ENCODE measurements around the gene LSM4.

LSM4 gene

GRCh38 chr19:18291590-18292461 lies 31.1 kb downstream of the LSM4 start:
- peak; percentile 91 for DNase-seq

DNA sequence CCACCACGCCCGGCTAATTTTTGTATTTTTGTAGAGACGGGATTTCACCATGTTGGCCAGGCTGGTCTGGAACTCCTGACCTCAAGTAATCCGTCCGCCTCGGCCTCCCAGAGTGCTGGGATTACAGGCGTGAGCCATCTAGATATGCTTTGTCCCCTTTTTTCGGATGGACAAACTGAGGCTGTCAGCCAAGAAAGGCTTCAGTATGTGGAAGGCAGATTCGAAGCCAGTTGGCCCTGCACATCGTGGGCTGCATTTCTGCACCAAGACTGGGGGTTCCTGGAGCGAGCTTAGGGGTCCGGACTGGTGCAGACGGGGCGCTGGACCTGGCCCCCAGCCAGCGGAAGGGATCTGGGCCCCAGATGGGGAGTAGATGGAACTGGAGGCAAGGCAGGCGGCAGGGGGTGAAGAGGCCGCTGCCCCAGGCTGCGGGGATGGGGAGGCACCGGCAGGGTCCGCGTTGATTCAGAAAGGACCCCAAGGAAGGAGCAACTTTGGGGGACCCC lies 31.8 kb downstream of the LSM4 start:
- no peak for DNase-seq

DNA sequence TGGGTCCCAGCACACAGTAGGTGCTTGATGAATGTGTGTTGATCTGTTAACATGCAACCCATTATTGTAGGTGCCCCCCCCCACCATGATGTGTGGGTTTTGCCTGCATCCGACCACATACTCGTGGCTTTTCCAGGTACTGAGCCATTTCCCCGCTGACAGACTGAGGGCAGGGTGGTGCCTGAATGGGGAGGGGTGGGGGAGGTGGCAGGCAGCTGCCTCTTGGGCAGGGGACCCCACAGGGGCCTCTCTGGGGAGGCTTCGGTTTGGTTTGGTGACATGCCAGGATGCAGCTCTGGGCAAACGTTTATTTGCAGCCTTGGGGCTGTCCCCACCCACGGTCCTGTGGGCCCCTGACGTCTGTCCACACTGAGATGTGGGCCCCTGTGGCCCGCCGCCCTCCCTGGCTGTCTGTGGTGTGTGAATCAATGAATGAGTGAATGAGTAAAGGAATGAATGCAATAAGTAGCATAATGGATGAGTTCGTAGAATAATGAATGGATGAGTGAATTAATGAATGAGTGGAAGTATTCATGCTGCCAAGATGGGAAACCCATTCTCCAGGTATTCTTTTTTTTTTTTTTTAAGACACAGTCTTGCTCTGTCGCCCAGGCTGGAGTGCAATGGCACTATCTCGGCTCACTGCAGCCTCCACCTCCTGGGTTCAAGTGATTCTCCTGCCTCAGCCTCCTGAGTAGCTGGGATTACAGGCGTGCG lies 32.4 kb downstream of the LSM4 start:
- DNase-seq: peak; percentile 77

DNA sequence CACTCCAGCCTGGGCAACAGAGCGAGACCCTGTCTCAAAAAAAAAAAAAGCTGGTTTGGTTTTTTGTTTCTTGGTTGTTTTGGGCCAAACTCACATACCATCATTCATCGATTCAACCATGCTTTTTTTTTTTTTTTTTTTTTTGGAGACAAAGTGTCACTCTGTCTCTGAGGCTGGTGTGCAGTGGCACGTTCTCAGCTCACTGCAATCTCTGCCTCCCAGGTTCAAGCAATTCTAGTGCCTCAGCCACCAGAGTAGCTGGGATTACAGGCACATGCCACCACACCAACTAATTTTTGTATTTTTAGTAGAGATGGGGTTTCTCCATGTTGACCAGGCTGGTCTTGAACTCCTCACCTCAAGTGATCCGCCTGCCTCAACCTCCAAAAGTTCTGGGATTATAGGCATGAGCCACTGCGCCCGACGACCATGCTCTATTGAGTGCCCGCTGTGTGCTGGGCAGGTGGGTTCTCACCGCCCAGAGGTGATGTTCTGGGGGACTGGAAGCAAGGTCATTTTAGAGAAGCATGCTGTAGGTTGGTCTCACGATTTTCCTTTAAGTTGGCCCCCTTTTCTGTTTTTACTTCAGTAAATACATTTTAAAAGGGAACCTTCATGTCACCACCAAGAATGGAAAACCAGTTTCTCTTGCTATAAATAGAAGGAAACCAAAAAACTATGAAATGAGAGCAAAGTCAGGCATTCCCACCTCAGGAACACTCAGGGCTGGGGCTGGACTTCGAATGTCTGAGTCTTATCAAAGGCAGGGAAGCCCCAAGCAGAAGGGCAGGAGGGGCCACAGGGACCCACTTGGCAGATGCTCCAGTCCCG lies 33.2 kb downstream of the LSM4 start:
- DNase-seq: no peak

DNA sequence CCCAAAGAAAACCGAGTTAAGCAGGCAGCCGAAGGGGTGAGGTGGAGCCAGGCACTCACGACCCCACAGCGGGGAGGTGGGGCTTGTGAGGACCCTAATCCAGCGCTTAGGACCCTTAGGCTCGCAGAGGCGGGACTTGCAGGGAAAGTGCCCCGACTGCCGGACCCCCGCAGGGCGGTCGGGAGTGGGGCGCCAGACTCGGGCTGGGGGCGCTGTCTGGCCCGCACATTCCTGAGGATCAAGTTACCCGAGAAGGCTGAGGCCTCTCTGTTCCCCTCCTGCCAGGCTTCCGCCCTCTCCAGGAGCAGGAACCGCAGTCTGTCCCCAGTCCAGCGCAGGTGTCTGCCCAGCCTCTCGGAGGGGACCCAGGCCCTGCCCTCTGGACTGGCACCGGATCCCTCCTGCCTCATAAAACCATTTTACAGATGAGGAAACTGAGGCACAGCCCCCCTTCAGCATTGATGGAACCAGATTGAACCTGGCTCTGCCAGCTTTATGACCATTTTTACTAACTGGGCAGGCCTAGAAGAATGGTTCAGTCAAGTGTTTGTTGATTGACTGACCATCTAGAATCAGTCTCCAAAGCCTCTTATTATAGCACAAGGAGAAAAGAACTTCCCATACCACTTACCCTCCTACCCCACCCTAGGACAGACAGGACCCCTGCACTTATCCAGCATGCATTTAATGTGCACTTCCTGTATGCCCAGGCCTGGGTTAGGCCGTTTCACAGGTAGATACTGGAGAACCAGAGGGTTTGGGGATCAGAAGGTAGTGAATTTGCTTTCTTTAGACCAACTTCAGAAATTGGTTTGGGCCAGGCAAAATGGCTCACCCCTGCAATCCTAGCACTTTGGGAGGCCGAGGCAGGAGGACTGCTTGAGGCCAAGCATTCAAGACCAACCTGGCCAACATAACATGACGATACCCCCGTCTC lies 34.8 kb downstream of the LSM4 start:
- DNase-seq: no peak

- no peak for DNase-seq
Measured at GRCh38 chr19:18286973-18287635, 35.8 kb downstream of the LSM4 start.

DNA sequence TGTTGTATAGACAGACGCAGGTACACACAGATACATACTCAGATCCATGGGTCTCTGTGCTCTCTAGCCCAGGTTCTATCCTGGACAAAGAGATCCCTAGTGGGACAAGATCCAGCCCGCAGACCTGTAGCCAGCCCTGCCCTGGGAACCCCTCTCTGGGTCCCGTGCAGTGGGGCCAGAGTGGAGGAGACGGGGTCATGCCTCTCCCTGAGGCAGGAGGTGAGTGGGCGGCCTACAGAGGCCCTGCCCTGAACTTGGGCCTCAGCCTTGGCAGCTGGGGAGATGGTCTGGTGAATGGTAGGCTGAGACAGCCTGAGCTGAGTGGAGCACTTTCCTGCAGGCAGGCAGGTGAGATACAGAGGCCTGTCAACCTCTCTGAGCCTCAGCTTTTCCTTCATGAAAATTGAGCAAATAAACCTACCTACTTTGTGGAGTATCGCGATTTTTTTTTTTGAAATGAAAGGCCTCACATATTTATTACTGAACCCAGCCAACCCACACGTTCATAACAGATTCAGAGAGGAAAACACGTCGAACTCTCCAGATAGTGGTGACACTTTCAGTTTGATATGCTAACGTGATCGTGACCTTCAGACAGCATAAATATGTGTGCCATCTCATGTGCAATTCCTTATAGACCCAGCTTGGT lies 38.0 kb downstream of the LSM4 start:
- no peak for DNase-seq

DNA sequence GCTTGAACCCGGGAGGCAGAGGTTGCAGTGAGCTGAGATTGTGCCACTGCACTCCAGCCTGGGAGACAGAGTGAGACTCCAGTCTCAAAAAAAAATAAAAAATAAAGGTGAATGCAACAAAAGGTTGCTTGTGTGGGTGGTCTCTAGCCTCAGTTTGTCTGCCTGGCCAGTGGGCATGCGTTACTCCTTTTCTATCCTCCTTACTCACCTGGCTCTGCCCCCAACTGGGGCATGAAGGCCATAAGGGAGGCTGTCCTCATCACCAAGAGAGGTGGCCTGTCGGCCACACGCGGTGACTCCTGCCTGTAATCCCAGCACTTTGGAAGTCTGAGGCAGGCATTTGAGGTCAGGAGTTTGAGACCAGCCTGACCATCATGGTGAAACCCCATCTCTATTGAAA lies 39.5 kb downstream of the LSM4 start:
- DNase-seq: no peak

- DNase-seq: no peak
Measured at GRCh38 chr19:18282788-18283141, 40.1 kb downstream of the LSM4 start.

DNA sequence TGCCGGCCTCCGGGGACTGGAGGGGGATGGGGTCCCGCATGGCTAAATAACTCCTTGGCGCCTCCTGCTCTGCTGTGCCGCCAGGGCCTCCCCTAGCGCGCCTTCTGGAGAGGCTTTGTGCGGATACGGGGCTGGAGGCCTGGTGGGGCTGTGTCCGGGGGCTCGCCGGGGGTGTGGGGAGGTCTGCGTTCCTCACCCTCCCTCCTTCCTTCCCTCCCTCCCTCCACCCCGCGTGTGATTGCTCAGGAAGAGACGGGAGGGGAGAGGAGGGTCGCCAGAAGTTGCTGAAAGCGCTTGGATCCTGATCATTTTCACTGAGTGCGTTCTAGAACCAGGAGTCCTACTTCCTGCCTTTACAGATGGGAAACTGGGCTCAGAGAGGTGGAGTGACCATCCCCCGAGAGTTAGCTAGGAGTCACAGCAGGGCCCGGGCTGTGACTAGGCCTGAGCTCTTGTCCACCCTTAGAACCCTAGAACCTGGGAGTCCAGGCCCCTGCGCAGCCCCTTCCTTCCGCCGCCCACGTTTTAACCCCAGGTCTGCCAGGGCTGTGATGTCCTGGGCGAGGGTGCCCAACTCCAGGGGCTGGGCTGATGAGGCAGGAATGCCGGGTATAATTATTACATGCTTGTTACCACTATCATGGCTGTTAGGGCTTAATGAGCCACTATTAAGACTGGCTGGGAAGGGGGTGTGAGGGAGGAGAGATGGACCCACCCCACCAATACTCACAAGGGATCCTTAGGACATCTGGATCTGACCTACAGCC lies 40.7 kb downstream of the LSM4 start:
- no peak for DNase-seq

DNA sequence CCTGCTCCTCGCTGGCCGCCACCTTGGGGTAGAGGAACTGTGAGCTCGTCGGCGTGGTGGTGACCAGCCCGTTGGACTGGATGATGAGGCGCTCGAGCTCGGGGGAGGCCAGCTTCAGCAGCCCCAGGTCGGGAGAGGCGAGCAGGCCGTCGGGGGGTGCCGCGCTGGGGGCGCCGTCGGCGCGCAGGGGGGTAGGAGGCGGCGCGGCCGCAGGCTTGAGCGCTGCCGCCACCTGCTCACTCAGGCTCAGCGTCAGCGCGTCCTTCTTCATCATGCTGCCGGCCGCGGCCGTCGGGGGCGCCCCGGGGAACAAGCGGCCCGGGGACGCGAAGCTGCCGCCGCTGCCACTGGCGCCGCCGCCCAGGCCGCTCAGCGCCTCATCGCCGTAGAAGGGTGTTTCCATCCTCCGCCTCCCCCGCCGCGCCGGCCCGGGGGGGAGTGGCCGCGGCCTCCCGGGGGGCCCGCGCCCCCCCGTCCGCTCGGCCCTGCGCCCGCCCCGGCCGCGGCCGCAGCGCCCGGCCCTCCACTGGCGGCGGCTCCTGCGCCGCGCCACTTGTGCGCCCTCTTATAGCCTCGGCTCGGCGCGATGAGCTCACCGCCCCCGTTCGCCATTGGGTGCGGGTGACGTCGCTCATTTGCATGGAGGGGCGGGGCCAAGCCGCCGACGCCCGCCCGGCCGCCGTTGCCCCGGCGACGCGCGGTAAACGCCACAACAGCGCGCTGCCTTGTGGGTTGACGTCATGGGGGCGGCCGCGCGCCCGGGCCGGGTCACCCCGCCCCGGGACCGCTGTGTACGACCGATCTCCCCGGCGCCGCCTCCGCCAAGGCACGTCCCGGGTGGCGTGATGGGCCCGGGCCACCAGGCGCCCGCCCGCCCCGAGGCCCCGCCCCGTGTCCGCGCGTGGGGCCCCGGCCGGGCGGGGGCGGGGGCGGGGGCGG lies 41.5 kb downstream of the LSM4 start, which contains the start of gene JUND:
TSS of gene JUND (minus strand) at position 541 of the 939 bp plus-strand sequence. CDS start at position 403, 138 bp downstream.
- DNase-seq: peak; percentile 99

- DNase-seq: peak; percentile 54
Measured at GRCh38 chr19:18280247-18281081, 42.4 kb downstream of the LSM4 start.

DNA sequence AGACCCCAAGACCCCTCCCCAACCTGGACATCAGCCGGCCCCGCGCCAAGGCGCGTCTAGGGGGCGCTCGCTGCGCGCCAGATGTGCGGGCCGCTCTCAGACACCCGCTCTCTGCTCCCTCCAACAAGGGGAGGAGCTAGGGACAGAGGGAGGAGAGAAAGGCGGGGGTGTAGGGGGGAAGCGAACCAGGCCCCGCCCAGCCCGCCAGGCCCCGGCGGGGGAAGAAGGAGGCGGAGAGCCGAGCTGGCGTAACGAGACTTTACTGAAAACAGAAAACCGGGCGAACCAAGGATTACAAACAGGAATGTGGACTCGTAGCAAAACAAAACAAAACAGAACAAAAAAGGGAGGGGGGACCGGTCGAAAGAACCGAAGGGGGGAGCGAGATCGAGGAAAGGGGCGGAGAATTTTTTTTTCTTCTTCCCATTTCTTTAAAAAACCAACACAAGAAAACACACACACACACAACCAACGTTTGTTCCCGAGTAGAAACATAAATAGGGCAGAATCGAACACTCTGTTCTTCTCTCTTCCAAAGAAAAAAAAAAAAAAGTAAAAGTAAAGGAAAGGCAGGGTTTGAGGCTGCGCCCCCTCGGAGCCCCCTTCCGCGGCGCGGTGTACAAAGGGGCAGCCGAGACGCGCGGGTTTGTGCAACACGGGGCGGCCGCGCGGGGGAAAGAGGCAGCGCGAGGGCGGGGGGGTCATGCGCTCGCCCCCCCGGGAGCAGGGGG lies 43.2 kb downstream of the LSM4 start:
- DNase-seq: peak; percentile 90

GRCh38 chr19:18279266-18279515 lies 43.7 kb downstream of the LSM4 start:
- no peak for DNase-seq

GRCh38 chr19:18278521-18279265 lies 44.2 kb downstream of the LSM4 start:
- DNase-seq: peak; percentile 6

DNA sequence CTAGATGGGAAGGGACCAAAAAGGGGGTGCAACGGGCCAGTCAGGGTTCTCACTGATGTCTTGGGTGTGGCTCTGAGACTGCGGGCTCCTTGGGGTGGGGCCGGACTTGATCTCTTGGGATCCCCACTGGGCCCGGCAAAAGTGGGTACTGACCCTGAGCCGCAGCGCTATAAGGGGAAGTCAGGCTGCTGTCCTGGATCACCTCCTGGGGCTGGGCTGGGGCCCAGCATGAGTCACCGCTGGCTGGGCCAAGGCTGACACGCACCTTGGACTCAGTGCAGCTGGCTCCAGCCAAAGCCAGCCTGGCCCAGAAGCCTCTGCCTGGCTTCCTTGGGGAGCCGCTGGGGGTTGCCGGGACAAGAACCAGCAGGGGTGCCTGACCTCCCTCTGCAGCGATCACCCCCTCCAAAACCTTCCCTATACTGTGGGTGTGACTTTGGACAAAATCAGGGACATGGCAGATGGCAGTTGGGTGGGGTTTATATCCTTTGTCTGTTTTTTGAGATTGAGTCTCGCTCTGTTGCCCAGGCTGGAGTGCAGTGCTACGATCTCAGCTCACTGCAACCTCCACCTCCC lies 48.0 kb downstream of the LSM4 start:
- DNase-seq: no peak

Measured in GDM1 (cell line).